GM21825 (cell line): ENCODE measurements around the gene GEMIN8.

Experiments used
- ATAC-seq: cut with Tn5 transposase; IDR thresholded peaks from one replicate; pipeline ENCODE4 v1.9.1; 2021; ENCODE audit warnings: mild to moderate bottlenecking, moderate library complexity; ENCODE audit not compliant: unreplicated experiment

GEMIN8 gene

GRCh38 chrX:14017399-14017798 is 12.3 kb downstream of the GEMIN8 start:
- ATAC-seq: no peak

GRCh38 chrX:14015941-14016340 is 13.8 kb downstream of the GEMIN8 start:
- no peak for ATAC-seq

- no peak for ATAC-seq
Observed at GRCh38 chrX:14015294-14015693, 14.4 kb downstream of the GEMIN8 start.

- no peak for ATAC-seq
Observed at GRCh38 chrX:14014526-14014925, 15.2 kb downstream of the GEMIN8 start.

GRCh38 chrX:14013054-14013453 is 16.6 kb downstream of the GEMIN8 start:
- ATAC-seq: no peak

GRCh38 chrX:14010566-14010965 is 19.1 kb downstream of the GEMIN8 start:
- ATAC-seq: no peak

- no peak for ATAC-seq
Observed at GRCh38 chrX:14006540-14006939, 23.2 kb downstream of the GEMIN8 start.

- no peak for ATAC-seq
Observed at GRCh38 chrX:14003876-14004425, 25.7 kb downstream of the GEMIN8 start.

- ATAC-seq: no peak
Observed at GRCh38 chrX:14003028-14003427, 26.7 kb downstream of the GEMIN8 start.

GRCh38 chrX:13996650-13997049 is 33.0 kb downstream of the GEMIN8 start:
- ATAC-seq: no peak

- no peak for ATAC-seq
Observed at GRCh38 chrX:13994536-13995080, 35.1 kb downstream of the GEMIN8 start.

GRCh38 chrX:13994104-13994503 is 35.6 kb downstream of the GEMIN8 start:
- no peak for ATAC-seq

GRCh38 chrX:13990126-13990800 is 39.4 kb downstream of the GEMIN8 start:
- ATAC-seq: no peak

- no peak for ATAC-seq
Observed at GRCh38 chrX:13985697-13986435, 43.8 kb downstream of the GEMIN8 start.

GRCh38 chrX:13983734-13984133 is 46.0 kb downstream of the GEMIN8 start:
- ATAC-seq: no peak

- no peak for ATAC-seq
Observed at GRCh38 chrX:13968198-13968597, 61.5 kb downstream of the GEMIN8 start.

- ATAC-seq: no peak
Observed at GRCh38 chrX:13967636-13968035, 62.1 kb downstream of the GEMIN8 start.

- ATAC-seq: no peak
Observed at GRCh38 chrX:13966793-13967125, 62.9 kb downstream of the GEMIN8 start.

GRCh38 chrX:13966071-13966792 is 63.5 kb downstream of the GEMIN8 start:
- no peak for ATAC-seq

- no peak for ATAC-seq
Observed at GRCh38 chrX:13965531-13965930, 64.2 kb downstream of the GEMIN8 start.

- ATAC-seq: no peak
Observed at GRCh38 chrX:13956998-13957397, 72.7 kb downstream of the GEMIN8 start.
